ENCODE results near the gene CXCR2. TPM values are rescaled to one million over a fixed set of nuclear protein-coding genes. Genes with fewer than 3 reads are reported as not detected.

The CXCR2 gene
- polyA plus RNA-seq, 1 experiment, result not detected

DNA sequence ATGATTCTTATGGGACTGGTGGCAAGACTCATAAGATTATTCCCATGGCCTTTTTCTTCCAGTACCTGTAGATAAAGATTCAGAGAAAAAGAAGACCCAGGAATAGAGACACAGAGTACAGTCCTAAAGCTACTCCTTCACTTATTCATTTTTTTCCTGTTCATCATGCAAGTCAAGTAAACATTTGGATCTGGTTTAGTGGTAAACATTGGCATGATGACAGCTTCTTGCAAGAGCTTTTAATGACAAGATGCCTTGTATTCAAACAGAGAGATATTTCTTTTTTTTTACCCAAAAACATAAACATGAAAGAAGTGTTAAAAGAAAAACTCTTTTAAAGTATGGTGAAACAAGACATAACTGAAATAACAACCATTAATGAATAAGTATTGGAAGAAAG, 20.2 kb downstream of the CXCR2 start:
- TF ChIP-seq, protein P1, sequence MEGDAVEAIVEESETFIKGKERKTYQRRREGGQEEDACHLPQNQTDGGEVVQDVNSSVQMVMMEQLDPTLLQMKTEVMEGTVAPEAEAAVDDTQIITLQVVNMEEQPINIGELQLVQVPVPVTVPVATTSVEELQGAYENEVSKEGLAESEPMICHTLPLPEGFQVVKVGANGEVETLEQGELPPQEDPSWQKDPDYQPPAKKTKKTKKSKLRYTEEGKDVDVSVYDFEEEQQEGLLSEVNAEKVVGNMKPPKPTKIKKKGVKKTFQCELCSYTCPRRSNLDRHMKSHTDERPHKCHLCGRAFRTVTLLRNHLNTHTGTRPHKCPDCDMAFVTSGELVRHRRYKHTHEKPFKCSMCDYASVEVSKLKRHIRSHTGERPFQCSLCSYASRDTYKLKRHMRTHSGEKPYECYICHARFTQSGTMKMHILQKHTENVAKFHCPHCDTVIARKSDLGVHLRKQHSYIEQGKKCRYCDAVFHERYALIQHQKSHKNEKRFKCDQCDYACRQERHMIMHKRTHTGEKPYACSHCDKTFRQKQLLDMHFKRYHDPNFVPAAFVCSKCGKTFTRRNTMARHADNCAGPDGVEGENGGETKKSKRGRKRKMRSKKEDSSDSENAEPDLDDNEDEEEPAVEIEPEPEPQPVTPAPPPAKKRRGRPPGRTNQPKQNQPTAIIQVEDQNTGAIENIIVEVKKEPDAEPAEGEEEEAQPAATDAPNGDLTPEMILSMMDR (IDR thresholded peaks at IDR 0.05; ENCODE audit: insufficient read depth, low read depth, low read length), result no peak
- H3K4me3 ChIP-seq (ENCODE audit: low read depth, low read length), result no peak overlapping the region
- ChIA-PET CTCF (interaction anchor here (1.4 kb wide), 1 partner anchor 39 kb away, joined by 3 read pairs; no protein-coding TSS in a partner anchor), POLR2A (no interaction called here)
- H3K36me3 ChIP-seq (ENCODE audit: control insufficient read depth, insufficient read depth, low read length), result no peaks in the 10 kb centered on the region
- H3K27me3 ChIP-seq (ENCODE audit: control insufficient read depth, insufficient read depth, low read length), result peaks cover 18% of the 10 kb centered on the region
- DNase-seq (ENCODE audit: low read depth), result no peak

DNA sequence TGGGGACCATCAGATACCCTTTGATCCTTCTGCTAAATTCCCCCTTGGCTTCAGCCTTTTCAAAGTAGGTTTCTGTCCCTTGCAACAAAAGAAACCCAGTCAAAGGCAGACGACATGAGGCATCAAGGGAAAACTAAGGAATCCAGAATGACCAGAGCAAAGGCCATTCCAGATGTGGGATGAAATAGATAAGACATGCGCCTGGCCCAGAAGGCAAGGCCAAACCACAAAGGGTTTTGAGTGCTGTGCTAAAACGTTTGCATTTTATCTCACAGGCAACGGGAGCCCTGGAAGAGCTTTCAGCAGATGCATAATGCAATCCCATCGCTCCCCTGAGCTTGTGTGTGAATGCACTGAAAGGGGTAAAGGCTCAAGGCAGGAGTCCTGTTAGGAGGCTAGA, 23.3 kb downstream of the CXCR2 start:
- ChIA-PET POLR2A (no interaction called here), CTCF (interaction anchor here (1.1 kb wide), 1 partner anchor 19 kb away, joined by 3 read pairs; no protein-coding TSS in a partner anchor)
- H3K36me3 ChIP-seq (ENCODE audit: control insufficient read depth, insufficient read depth, low read length), result no peaks in the 10 kb centered on the region
- DNase-seq (ENCODE audit: low read depth), result no peak
- H3K27me3 ChIP-seq (ENCODE audit: control insufficient read depth, insufficient read depth, low read length), result peaks cover 27% of the 10 kb centered on the region
- TF ChIP-seq, protein P1 (IDR thresholded peaks at IDR 0.05; ENCODE audit: insufficient read depth, low read depth, low read length), result no peak
- H3K4me3 ChIP-seq (ENCODE audit: low read depth, low read length), result no peak overlapping the region

DNA sequence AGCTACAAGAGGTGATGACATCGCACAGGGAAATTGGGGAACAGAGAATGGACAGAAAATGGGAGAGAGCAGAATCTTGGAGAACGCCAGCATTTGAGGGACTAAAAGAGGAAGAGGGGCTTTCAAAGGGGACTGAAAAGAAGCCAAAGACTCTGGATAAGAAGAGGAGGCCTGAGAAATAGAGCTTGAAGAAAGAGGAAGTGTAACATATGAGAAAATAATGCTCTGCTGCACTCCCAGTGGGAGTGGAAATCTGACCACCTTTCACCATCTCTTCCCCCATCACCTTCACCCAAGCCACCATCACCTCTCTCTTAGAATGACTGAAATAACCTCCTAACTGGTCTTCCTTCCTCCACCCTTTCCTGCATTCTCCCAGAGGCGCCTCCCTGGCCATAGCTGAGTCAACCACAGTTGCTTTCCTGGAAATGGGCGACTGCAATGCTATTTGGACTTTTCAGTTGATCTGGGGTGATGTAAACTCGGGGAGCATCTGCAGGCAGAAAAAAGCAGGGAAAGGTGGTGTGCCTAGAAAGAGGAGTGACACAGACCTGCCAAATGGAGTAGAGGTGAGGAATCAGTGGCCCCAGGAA, 24.1 kb downstream of the CXCR2 start:
- H3K27me3 ChIP-seq (ENCODE audit: control insufficient read depth, insufficient read depth, low read length), result peaks cover 29% of the 10 kb centered on the region
- no peak overlapping the region for H3K4me3 ChIP-seq (ENCODE audit: low read depth, low read length)
- CTCF ChIA-PET, result interaction anchor here (0.8 to 1.1 kb wide), 2 partner anchors 9 to 18 kb away, joined by 3 read pairs; no protein-coding TSS in a partner anchor
- TF ChIP-seq, protein P1 (IDR thresholded peaks at IDR 0.05; ENCODE audit: insufficient read depth, low read depth, low read length), result no peak
- DNase-seq (ENCODE audit: low read depth), result no peak
- no peaks in the 10 kb centered on the region for H3K36me3 ChIP-seq (ENCODE audit: control insufficient read depth, insufficient read depth, low read length)
- POLR2A ChIA-PET, result no interaction called here

DNA sequence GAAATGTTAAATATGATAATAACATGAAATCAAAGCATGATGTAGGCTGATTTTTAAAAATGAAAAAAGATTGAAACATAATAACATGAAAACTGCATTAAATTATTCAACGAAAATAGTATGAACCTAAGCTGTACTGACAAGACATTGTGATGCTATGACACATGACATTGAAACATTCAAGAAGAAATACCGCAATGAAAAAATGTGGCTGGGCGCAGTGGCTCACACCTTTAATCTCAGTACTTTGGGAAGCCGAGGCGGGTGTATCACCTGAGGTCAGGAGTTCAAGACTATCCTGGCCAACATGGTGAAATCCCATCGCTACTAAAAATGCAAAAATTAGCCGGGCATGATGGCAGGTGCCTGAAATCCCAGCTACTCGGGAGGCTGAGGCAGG, 26.3 kb downstream of the CXCR2 start:
- no peak for DNase-seq (ENCODE audit: low read depth)
- H3K27me3 ChIP-seq (ENCODE audit: control insufficient read depth, insufficient read depth, low read length), result peaks cover 27% of the 10 kb centered on the region
- TF ChIP-seq, protein P1 (IDR thresholded peaks at IDR 0.05; ENCODE audit: insufficient read depth, low read depth, low read length), result no peak
- CTCF ChIA-PET, result no interaction called here
- POLR2A ChIA-PET, result no interaction called here
- H3K36me3 ChIP-seq (ENCODE audit: control insufficient read depth, insufficient read depth, low read length), result no peaks in the 10 kb centered on the region
- H3K4me3 ChIP-seq (ENCODE audit: low read depth, low read length), result no peak overlapping the region

DNA sequence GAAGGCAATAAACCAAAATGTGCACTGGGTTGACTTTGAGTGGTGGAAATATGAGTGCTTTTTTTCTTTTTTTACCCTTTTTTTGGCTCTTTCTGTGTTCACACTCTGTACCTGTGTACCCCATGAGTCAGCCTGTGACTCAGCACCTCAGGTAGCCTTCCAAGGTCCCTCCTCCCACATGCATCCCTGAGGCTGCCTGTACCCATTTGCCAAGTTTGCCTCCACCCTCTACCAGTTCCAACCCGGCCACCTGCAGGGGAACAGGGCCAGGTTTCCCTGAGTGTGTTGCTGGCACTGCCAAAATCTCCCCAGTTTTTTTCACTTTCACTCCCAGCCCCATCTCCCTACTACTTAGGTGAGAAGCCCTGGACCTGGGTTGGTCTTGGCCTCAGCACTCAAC, 26.9 kb downstream of the CXCR2 start:
- TF ChIP-seq, protein P1 (IDR thresholded peaks at IDR 0.05; ENCODE audit: insufficient read depth, low read depth, low read length), result no peak
- no peaks in the 10 kb centered on the region for H3K36me3 ChIP-seq (ENCODE audit: control insufficient read depth, insufficient read depth, low read length)
- H3K4me3 ChIP-seq (ENCODE audit: low read depth, low read length), result no peak overlapping the region
- DNase-seq (ENCODE audit: low read depth), result no peak
- POLR2A ChIA-PET, result no interaction called here
- CTCF ChIA-PET, result interaction anchor here (2.2 kb wide), 1 partner anchor 15 kb away, joined by 7 read pairs; no protein-coding TSS in a partner anchor
- peaks cover 27% of the 10 kb centered on the region for H3K27me3 ChIP-seq (ENCODE audit: control insufficient read depth, insufficient read depth, low read length)

All from BJ (cell line).